WTC11 (cell line): ENCODE data around the gene HS2ST1. TPM values are rescaled to one million over a fixed set of nuclear protein-coding genes. Genes with fewer than 3 reads are reported as not detected.

Experiments used
- ATAC-seq: fragments of 200-7000 bp; cut with Tn5 transposase; 2 replicates; pipeline ENCODE4 v1.10.0; 2021; ENCODE audit warnings: mild to moderate bottlenecking, moderate library complexity
- CTCF ChIA-PET: fragments of 300-600 bp; sonication (Branson Sonifier 250); formaldehyde crosslinking; loops from one replicate; lab custom pipeline; 2021; ENCODE audit warnings: antibody characterized with exemption; lab: Charles Lee
- POLR2A ChIA-PET: fragments of 350-600 bp; sonication (Branson Sonifier 250); formaldehyde crosslinking; loops from one replicate; lab custom pipeline; 2021; ENCODE audit warnings: antibody characterized with exemption; lab: Charles Lee
- DNase-seq: peaks from one replicate; pipeline ENCODE4 v3.0.0; 2021; ENCODE audit warnings: low spot score
- H3K27ac Mint-ChIP-seq: 2 replicates; pipeline ENCODE4 v1.8.0; 2021; ENCODE audit warnings: mixed read lengths
- H3K27me3 Mint-ChIP-seq: 2 replicates; pipeline ENCODE4 v1.8.0; 2021; ENCODE audit warnings: low read depth, mild to moderate bottlenecking, moderate library complexity, mixed read lengths
- H3K36me3 Mint-ChIP-seq: 2 replicates; pipeline ENCODE4 v1.8.0; 2021; ENCODE audit warnings: mixed read lengths
- H3K4me1 Mint-ChIP-seq: 2 replicates; pipeline ENCODE4 v1.8.0; 2022; ENCODE audit warnings: mixed read lengths
- H3K4me3 Mint-ChIP-seq: 2 replicates; pipeline ENCODE4 v1.8.0; 2021; ENCODE audit warnings: mild to moderate bottlenecking, moderate library complexity, mixed read lengths
- H3K9me3 Mint-ChIP-seq: 2 replicates; pipeline ENCODE4 v1.8.0; 2021; ENCODE audit warnings: mixed read lengths
- AFF4 ChIP-seq: sonication (generic); formaldehyde crosslinking; IDR thresholded peaks from 2 replicates; pipeline ENCODE4 v1.8.1; 2023; ENCODE audit warnings: mild to moderate bottlenecking, missing genetic modification reagents, borderline replicate concordance
- ATF6 ChIP-seq: sonication (generic); formaldehyde crosslinking; IDR thresholded peaks from 2 replicates; pipeline ENCODE4 v1.8.1; 2023; ENCODE audit warnings: mild to moderate bottlenecking, missing genetic modification reagents
- CBFB ChIP-seq: sonication (generic); formaldehyde crosslinking; IDR thresholded peaks from 2 replicates; pipeline ENCODE4 v1.8.1; 2022; ENCODE audit warnings: mild to moderate bottlenecking, low read depth, missing genetic modification reagents
- E2F1 ChIP-seq: sonication (generic); formaldehyde crosslinking; IDR thresholded peaks from 2 replicates; pipeline ENCODE4 v1.8.0; 2022; ENCODE audit warnings: mild to moderate bottlenecking, missing genetic modification reagents
- ETV6 ChIP-seq: sonication (generic); formaldehyde crosslinking; IDR thresholded peaks from 2 replicates; pipeline ENCODE4 v1.8.1; 2022; ENCODE audit warnings: mild to moderate bottlenecking, missing genetic modification reagents
- FOXJ3 ChIP-seq: sonication (generic); formaldehyde crosslinking; IDR thresholded peaks from 2 replicates; pipeline ENCODE4 v1.9.0; 2021; ENCODE audit warnings: missing genetic modification reagents, mild to moderate bottlenecking, borderline replicate concordance
- FOXP4 ChIP-seq: sonication (generic); formaldehyde crosslinking; IDR thresholded peaks from 2 replicates; pipeline ENCODE4 v1.8.0; 2022; ENCODE audit warnings: mild to moderate bottlenecking, missing genetic modification reagents
- GRHL2 ChIP-seq: fragments of 250-450 bp; sonication (Bioruptor Pico); IDR thresholded peaks from 2 replicates; pipeline ENCODE4 v1.8.0; 2022; ENCODE audit warnings: mild to moderate bottlenecking, moderate library complexity; ENCODE audit not compliant: insufficient replicate concordance, severe bottlenecking
- GTF2I ChIP-seq: fragments of 250-450 bp; sonication (Bioruptor Pico); conservative IDR thresholded peaks from 2 replicates; pipeline ENCODE4 v1.4.0; 2021; ENCODE audit warnings: mild to moderate bottlenecking
- HMGA2 ChIP-seq: fragments of 250-450 bp; sonication (Bioruptor Pico); IDR thresholded peaks from 2 replicates; pipeline ENCODE4 v1.4.0; 2021; ENCODE audit warnings: mild to moderate bottlenecking, moderate library complexity
- HMGXB4 ChIP-seq: sonication (generic); formaldehyde crosslinking; IDR thresholded peaks from 2 replicates; pipeline ENCODE4 v1.8.1; 2023; ENCODE audit warnings: mild to moderate bottlenecking, moderate library complexity, missing genetic modification reagents
- IRF1 ChIP-seq: sonication (generic); formaldehyde crosslinking; IDR thresholded peaks from 2 replicates; pipeline ENCODE4 v1.8.0; 2023; ENCODE audit warnings: missing genetic modification reagents
- KAT7 ChIP-seq: sonication (generic); formaldehyde crosslinking; IDR thresholded peaks from 2 replicates; pipeline ENCODE4 v1.8.1; 2023; ENCODE audit warnings: missing genetic modification reagents, mild to moderate bottlenecking, borderline replicate concordance
- MXD4 ChIP-seq: fragments of 250-450 bp; sonication (Bioruptor Pico); IDR thresholded peaks from 2 replicates; pipeline ENCODE4 v1.8.0; 2021; ENCODE audit warnings: mild to moderate bottlenecking, moderate library complexity, borderline replicate concordance
- NR1H2 ChIP-seq: sonication (generic); formaldehyde crosslinking; IDR thresholded peaks from 2 replicates; pipeline ENCODE4 v1.9.0; 2021; ENCODE audit warnings: mild to moderate bottlenecking, moderate library complexity, missing genetic modification reagents
- SMAD4 ChIP-seq: sonication (generic); formaldehyde crosslinking; IDR thresholded peaks from 2 replicates; pipeline ENCODE4 v1.8.0; 2022; ENCODE audit warnings: mild to moderate bottlenecking, missing genetic modification reagents
- TEAD4 ChIP-seq: sonication (generic); formaldehyde crosslinking; IDR thresholded peaks from 2 replicates; pipeline ENCODE4 v1.8.0; 2022; ENCODE audit warnings: mild to moderate bottlenecking, missing genetic modification reagents
- ZNF416 ChIP-seq: fragments of 250-450 bp; sonication (Bioruptor Pico); IDR thresholded peaks from 2 replicates; pipeline ENCODE4 v1.9.0; 2021; ENCODE audit warnings: mild to moderate bottlenecking, inconsistent platforms
- ZNF512 ChIP-seq: sonication (generic); formaldehyde crosslinking; IDR thresholded peaks from 2 replicates; pipeline ENCODE4 v1.8.1; 2022; ENCODE audit warnings: missing genetic modification reagents, borderline replicate concordance
- total RNA-seq: library from RNA; stranded (reverse); gene quantifications from 3 replicates; pipeline ENCODE4 v1.2.3, GENCODE V29; 2021

Gene HS2ST1
- total RNA-seq, 1 experiment from 2014 or later, result 24.7 TPM

- Mint-ChIP-seq H3K4me1 (no peaks in the 10 kb centered on the region), H3K27me3 (peaks cover 5% of the 10 kb centered on the region; the same call in 1 of the 2 replicates), H3K27ac (no peak overlapping the region), H3K4me3 (no peak overlapping the region), H3K9me3 (peaks cover 9% of the 10 kb centered on the region), H3K36me3 (no peaks in the 10 kb centered on the region)
- TF ChIP-seq FOXP4 (CRISPR knock-in tag), result no peak
- no peak for TF ChIP-seq E2F1 (CRISPR knock-in tag)
- no peak for TF ChIP-seq HMGA2 (CRISPR knock-in tag)
- no peak for TF ChIP-seq ATF6 (CRISPR knock-in tag)
- no peak for TF ChIP-seq CBFB
- no peak for TF ChIP-seq NR1H2 (CRISPR knock-in tag)
- TF ChIP-seq TEAD4 (CRISPR knock-in tag), result no peak
- TF ChIP-seq KAT7 (CRISPR knock-in tag), result no peak
- TF ChIP-seq AFF4 (CRISPR knock-in tag), result no peak
- TF ChIP-seq ZNF512 (CRISPR knock-in tag), result no peak
- TF ChIP-seq FOXJ3 (CRISPR knock-in tag), result no peak
- ATAC-seq, result no peak
- DNase-seq, result no peak
- ChIA-PET CTCF (no interaction called here), POLR2A (no interaction called here)
Measured at GRCh38 chr1:87140831-87141540, 226.6 kb downstream of the HS2ST1 start.

- Mint-ChIP-seq H3K9me3 (peaks cover 12% of the 10 kb centered on the region), H3K27ac (no peak overlapping the region), H3K36me3 (no peaks in the 10 kb centered on the region), H3K4me1 (no peaks in the 10 kb centered on the region), H3K4me3 (no peak overlapping the region), H3K27me3 (peaks cover 10% of the 10 kb centered on the region)
- DNase-seq (no peak), ATAC-seq (no peak)
- no peak for TF ChIP-seq ZNF416 (CRISPR knock-in tag)
- no peak for TF ChIP-seq IRF1 (CRISPR knock-in tag)
- TF ChIP-seq ETV6 (CRISPR knock-in tag), result no peak
- no peak for TF ChIP-seq HMGXB4 (CRISPR knock-in tag)
- no peak for TF ChIP-seq GTF2I (CRISPR knock-in tag)
- no peak for TF ChIP-seq GRHL2 (CRISPR knock-in tag)
- no peak for TF ChIP-seq MXD4 (CRISPR knock-in tag)
- no peak for TF ChIP-seq SMAD4 (CRISPR knock-in tag)
- ChIA-PET CTCF (no interaction called here), POLR2A (no interaction called here)
Measured at GRCh38 chr1:87141556-87141955, 227.1 kb downstream of the HS2ST1 start.
